Activated gamma-delta T cell (primary cell): Measurements from ENCODE around the gene DNLZ.

Source experiments
- DNase-seq: peaks from one replicate; lab custom pipeline; 2025; lab: John Stamatoyannopoulos, UW

Gene DNLZ

GRCh38 chr9:136376457-136376856 lies 12.9 kb upstream of the DNLZ start:
- DNase-seq: no peak

GRCh38 chr9:136375096-136375495 lies 11.6 kb upstream of the DNLZ start:
- no peak for DNase-seq

DNA sequence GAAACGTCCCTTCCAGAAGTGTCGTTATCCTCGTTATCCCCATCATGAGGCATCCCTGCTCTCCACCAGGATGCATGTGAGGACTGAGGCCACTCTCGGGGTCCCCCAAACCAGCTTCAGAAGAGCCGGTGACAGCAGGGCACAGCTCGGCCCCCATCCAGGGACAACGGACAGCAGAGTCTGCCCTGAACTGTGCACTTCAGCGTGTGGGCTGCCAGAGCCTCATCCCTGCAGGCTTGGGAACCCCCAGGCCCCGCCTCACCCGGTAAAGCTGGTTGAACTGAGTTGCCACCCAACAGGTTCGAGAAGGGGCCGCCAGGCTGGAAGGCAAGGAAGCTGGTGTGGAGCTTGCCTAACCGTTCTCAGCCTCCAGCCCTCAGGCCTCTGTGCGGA lies 10.6 kb upstream of the DNLZ start:
- DNase-seq: no peak

GRCh38 chr9:136373300-136374182 lies 10.0 kb upstream of the DNLZ start, which contains the start of gene CARD9:
Gene CARD9 (minus strand): TSS chr9:136373669. CDS start chr9:136372078, 1,591 bp downstream.
- no peak for DNase-seq

DNA sequence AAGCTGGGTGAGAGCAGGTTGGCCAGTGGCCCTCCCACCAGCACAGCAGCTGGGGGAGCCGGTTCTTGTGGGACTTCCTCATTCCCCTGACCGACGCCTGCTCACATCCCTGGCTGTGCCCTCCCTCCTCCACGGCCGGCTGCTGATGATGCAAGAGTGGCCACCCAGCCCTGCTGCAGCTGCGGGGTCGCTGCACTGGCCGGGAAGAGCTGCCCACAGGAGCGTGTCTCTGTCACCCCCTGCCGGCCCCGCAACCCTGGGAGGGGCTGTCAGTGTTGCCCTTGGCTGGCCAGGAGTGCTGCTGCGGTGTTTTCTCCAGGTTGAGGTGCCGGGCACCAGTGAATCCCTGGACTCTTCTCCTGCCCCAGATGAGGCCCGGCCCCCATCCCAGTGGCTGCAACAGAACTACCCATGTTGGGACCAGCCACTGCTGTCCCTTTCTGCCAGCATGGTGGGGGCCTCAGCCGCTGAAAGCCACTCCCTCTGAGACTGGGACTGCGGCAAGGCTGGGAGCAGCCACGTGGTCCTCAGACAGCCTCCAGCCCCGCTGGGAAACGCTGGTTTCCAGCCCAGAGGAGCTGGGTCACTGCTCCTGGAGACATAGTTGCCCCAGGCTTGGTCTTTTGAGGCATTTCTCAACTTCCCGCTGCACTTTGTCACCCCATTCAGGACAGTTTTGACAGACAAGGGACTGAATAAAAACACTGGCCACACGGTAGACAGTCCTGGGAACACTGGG lies 9.2 kb upstream of the DNLZ start:
- DNase-seq: no peak

DNA sequence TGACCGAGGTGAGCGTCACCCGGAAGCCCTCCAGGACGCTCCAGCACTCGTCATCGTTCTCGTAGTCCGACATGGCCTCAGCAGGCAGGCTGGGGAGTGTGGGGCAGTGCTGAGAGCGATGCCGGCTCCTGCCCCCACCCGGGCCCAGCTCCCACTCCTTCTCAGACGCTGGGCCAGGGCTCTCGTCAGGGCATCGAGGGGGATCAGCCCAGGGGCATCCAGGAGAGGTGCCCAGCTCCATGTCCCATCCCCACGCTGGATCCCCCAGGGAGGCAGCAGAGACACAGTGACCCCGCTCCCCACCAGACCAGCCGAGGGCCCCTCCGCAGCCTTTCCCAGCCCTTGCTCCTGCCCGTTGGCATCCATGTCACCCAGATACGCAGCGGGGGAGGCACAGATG lies 8.5 kb upstream of the DNLZ start:
- DNase-seq: no peak

GRCh38 chr9:136371533-136371880 lies 8.0 kb upstream of the DNLZ start:
- DNase-seq: no peak

DNA sequence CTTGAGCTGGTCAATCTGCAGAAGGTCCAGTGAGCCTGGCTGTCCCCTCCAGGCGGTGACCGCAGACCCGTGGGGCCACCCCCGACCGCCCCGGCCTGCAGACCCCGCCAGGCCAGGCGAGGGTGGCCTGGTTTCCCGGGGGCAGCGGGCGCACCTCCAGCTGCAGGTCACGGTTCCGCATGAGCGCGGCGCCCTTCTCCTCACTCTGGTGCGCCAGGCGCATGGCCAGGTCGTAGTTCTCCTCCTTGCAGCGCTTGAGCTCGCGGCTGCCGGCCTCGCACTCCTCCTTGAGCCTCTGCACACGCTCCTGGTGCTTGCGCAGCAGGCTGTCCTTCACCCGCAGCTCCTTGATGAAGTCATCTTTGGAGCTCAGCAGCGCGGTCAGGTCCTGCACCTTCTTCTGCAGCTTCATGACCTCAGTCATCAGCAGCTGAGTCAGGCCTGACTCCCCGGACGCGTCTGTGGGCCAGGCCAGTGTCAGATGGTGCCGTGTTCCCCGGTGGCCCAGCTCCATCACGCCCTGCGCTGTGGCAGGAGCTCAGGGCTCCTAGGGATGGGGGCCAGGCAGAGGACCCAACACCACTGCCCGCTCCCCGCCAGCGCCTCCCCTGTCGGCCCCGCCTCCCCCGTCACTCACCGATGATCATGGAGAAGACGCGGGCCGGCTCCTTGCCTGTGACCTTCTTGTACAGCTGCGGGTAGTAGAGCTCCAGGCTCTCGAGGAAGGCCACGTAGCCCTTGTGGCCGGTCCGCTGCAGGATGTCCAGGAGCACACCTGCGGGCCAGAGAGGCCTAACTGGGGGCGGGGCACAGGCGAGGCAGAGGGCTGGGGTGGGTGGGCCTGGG lies 7.4 kb upstream of the DNLZ start:
- DNase-seq: no peak

DNA sequence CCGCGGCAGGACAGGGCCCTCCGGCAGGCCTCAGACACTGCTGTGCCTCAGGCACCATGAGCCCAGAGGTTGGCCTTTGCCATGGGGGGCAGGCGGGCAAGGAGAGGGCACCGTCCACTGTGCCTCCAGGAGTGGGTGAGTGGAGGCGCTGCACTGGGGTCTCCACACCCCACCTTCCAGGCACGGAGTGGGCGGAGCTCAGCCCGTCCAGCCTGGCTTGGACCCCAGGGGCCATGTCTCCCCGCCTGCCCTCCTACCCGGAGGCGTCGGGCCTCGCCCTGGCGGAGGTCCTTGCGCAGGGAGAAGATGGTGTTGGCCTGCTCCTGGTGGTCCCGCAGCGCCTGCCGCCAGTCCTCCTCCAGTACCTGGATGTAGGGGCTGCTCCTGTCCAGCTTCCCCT lies 6.5 kb upstream of the DNLZ start:
- DNase-seq: no peak

DNA sequence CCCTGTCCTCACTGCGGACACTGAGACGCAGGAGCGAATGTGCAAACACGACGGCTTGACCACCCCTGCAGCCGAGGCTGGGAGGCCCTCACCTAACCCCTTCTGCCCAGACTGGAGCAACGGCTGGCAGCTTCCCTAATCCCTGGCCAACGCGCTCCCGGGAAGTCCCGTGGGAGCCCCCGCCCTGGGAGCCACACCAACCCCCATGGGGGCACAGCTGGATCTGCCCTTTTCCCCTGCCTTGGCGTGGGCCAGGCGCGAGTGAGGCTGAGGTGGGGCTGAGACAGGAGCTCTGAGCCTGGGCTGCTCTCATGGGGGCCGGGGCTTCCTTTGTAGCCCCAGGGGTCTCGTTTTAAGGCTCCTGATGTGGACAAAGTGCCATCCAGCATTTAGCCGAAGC lies 4.6 kb upstream of the DNLZ start:
- no peak for DNase-seq

DNA sequence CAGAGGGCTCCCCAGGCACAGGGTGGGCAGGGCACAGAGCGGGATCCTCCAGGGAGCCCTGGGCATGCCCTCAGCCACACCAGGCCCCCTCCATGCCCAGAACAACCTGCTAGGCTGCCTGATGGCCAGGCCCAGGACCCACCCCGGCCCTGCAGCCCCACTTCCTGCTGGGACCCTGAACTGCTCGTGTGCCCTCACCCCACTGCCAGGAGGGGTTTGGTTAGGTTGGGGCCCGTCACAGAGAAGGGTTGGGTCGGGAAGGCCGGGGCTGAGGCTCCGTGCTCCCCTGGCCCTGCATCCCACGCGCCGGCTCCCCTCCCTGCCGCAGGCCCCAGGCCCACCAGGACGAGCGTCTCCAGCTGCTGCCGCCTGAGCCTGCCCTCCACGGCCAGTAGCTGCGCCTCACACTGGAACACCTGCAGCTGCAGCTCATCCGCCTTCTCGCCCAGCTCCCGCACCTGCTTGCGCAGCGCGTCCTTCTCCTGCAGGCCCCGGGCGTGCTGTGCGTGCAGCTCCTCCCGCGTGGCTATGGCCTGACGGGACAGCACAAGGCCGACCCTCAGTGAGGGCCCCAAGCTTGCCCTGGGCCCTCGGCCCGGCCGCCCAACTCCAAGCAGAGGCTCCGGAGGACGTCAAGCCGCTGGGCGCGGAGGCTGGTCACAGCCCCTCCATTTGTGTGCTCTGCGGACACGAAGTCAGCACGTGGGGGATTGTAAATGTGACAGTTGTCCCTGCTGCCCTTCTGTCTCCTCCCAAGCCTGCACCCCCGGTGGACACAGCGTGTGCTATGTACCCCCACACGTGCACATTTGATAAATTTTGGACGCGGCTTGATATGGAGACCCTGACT lies 4.0 kb upstream of the DNLZ start:
- no peak for DNase-seq

DNA sequence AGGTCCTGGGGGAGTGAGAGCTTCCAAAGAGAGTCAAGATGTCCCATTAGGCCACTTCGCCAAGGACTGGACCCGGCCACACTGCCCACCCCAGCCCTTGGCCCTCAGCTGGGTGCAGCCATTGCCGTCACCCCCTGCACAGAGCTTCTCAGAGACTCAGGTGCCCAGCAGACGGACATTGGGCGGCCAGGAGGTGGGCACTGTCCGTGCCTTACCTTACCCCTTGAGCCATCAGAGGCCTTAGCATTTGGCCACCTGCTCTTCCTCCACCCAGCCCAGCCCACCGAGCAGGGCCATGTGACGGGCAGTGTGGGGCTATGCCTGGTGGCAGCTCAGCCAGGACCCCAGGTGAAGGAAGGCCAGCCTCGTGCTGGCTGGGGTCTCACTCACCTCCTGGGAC lies 3.3 kb upstream of the DNLZ start:
- no peak for DNase-seq

GRCh38 chr9:136365775-136366222 lies 2.3 kb upstream of the DNLZ start:
- DNase-seq: no peak

GRCh38 chr9:136364942-136365774 lies 1.6 kb upstream of the DNLZ start:
- DNase-seq: no peak

GRCh38 chr9:136363949-136364748 lies 605 bp upstream of the DNLZ start:
- DNase-seq: no peak

DNA sequence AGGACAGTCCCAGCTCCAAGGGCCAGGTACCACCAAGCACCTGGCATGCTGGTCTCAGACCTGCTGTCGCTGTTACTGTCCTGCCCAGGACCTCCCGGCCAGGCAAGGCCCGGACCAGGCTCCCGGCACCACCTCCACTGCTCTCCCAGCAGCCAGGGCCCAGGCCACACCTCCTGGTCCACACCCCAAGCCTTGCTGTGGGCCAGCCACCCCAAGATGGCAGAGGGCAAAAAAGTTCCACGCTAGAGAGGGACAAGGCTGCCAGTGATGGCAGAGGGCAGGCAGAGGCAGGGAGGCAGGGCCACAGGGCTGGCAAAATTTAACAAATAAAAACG lies 1.1 kb downstream of the DNLZ start:
- DNase-seq: no peak

DNA sequence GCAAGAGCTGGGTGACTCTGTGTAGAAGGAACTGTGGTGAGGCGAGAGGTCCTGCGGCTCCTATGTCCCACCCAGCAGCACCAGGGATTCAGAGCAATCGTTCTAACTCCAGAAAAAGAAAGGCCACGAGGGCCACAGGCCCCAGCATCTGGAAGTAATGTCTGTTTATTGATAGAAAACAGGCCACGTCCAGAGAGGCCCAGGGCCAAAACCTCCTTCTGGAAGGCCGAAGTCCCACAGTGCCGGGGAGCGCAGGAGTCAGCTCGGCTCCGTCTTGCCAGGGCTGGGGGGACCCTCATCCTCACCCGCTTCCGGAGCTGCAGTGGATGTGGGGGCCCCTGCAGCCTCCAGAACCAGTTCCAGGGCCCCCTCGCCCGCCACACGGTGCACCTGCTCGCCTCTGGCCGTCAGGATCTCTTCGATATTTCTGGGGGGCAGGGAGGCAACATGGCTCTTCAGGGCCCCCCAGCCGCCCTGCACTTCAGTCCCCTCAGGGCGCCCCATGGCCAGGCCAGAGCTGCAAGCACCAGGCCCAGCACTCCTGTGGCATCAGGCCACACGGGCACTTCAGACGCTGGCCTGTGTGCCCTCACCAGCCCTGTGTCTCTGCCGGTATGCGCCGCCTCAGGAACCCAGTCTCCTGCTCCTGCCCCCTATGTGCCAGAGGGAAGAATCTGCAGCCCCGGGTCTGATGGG lies 1.6 kb downstream of the DNLZ start:
- no peak for DNase-seq

DNA sequence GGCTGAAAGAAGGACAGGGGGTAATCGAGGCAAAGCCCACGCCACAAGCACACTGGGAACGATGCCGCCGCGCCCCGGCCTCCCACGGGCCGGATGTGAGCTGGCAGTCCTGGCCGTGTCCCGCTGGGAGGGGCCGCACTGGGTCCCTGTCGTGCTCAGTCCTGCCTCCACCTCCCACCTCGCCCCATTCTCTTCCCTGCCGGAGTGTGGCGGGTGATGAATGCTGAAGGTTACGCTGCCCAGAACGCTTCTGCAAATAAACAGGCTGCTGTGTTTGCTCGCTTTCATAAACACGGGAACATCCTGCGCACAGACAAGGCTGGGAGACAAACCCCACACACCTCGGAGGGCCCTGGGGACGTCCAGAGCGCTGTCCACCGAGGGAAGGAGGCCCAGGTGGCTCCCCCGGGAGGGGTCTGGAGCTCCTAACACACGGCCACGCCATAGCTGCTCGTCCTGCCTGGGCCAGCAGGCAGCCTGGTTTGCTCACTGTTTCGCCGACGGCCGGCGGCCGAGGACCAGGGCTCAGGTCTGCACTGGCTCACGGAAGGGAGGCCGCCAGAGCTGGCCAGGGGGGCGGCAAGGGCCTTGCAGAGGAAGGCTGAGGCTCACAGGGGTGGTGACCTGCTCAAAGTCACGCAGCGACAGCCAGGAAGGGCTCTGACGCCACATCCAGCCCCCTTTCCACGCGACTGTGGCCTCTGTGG lies 2.3 kb downstream of the DNLZ start:
- DNase-seq: no peak
